ENCODE data around the gene SAP30BP. TPM values are rescaled to one million over a fixed set of nuclear protein-coding genes. Genes with fewer than 3 reads are reported as not detected.

The SAP30BP gene
- total and polyA plus RNA-seq, 2 of the 13 experiments (the other 11 are each of a cell fraction or from before 2014, with no cell fraction given), result 67.7 to 99.4 TPM

DNA sequence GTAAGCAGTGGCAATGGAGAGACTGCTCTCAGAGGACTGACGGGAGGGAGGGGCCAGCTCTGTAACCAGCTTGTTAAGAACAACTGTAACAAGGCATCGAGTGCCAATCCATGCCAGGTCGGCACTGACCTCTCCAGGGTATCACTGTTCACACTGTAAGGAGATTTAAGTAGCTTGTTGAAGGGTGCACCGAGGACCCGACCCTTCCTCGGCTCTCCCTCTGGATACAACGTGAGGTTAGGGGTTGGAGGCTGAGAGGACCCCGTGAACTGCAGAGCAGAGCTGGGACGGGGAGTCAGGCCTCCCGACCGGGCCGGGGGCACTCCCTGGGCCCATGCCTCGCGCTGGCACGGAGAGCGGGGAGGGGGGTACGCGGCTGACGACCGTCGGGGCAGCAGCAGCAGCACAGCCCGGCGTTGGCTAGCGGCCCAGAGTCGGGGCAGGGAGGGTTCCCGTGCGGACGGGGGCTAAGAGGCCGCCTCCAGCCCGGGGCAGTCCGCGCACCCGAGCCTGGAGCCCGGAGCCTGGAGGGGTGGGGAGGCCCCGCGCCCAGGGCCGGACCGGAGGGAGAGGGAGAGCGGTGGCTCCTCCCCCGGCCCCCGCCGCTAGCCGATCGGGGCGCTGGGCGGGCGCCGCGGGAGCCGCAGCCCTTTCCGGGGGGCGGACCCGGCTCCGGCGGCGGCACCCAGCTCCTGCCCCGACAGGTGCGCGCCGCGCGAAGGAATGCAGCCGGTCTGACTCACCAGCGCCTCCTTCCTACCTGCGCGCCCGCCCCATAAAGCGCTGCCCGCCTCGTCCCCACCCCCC is 53.7 kb downstream of the SAP30BP start, which contains the start of gene ITGB4 (continued):
- TF ChIP-seq, protein P1, sequence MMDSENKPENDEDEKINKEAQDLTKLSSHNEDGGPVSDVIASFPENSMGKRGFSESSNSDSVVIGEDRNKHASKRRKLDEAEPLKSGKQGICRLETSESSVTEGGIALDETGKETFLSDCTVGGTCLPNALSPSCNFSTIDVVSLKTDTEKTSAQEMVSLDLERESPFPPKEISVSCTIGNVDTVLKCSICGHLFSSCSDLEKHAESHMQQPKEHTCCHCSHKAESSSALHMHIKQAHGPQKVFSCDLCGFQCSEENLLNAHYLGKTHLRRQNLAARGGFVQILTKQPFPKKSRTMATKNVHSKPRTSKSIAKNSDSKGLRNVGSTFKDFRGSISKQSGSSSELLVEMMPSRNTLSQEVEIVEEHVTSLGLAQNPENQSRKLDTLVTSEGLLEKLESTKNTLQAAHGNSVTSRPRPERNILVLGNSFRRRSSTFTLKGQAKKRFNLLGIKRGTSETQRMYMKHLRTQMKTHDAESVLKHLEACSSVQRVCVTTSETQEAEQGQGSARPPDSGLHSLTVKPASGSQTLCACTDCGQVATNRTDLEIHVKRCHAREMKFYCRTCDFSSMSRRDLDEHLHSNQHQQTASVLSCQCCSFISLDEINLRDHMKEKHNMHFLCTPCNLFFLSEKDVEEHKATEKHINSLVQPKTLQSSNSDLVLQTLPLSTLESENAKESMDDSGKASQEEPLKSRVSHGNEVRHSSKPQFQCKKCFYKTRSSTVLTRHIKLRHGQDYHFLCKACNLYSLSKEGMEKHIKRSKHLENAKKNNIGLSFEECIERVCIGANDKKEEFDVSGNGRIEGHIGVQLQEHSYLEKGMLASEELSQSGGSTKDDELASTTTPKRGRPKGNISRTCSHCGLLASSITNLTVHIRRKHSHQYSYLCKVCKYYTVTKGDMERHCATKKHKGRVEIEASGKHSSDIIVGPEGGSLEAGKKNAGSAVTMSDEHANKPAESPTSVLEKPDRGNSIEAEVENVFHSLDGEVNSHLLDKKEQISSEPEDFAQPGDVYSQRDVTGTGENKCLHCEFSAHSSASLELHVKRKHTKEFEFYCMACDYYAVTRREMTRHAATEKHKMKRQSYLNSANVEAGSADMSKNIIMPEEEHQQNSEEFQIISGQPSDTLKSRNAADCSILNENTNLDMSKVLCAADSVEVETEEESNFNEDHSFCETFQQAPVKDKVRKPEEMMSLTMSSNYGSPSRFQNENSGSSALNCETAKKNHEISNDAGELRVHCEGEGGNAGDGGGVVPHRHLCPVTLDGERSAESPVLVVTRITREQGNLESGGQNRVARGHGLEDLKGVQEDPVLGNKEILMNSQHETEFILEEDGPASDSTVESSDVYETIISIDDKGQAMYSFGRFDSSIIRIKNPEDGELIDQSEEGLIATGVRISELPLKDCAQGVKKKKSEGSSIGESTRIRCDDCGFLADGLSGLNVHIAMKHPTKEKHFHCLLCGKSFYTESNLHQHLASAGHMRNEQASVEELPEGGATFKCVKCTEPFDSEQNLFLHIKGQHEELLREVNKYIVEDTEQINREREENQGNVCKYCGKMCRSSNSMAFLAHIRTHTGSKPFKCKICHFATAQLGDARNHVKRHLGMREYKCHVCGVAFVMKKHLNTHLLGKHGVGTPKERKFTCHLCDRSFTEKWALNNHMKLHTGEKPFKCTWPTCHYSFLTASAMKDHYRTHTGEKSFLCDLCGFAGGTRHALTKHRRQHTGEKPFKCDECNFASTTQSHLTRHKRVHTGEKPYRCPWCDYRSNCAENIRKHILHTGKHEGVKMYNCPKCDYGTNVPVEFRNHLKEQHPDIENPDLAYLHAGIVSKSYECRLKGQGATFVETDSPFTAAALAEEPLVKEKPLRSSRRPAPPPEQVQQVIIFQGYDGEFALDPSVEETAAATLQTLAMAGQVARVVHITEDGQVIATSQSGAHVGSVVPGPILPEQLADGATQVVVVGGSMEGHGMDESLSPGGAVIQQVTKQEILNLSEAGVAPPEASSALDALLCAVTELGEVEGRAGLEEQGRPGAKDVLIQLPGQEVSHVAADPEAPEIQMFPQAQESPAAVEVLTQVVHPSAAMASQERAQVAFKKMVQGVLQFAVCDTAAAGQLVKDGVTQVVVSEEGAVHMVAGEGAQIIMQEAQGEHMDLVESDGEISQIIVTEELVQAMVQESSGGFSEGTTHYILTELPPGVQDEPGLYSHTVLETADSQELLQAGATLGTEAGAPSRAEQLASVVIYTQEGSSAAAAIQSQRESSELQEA (CRISPR knock-in tag; IDR thresholded peaks at IDR 0.05; ENCODE audit: not compliant biosample characterization), result no peak
- TF ChIP-seq MIXL1 (CRISPR knock-in tag; IDR thresholded peaks at IDR 0.05) (no peak), SAP130 (CRISPR knock-in tag; IDR thresholded peaks at IDR 0.05; ENCODE audit: low read depth) (peak; percentile 47; the same call in 1 of the 2 replicates), ZFP36 (IDR thresholded peaks at IDR 0.05; ENCODE audit: borderline replicate concordance, low read depth, low read length, partially characterized antibody) (no peak), ZNF720 (CRISPR knock-in tag; IDR thresholded peaks at IDR 0.05) (no peak), PAX8 (CRISPR knock-in tag; IDR thresholded peaks at IDR 0.05; ENCODE audit: borderline replicate concordance) (no peak)
- TF ChIP-seq, protein P2, sequence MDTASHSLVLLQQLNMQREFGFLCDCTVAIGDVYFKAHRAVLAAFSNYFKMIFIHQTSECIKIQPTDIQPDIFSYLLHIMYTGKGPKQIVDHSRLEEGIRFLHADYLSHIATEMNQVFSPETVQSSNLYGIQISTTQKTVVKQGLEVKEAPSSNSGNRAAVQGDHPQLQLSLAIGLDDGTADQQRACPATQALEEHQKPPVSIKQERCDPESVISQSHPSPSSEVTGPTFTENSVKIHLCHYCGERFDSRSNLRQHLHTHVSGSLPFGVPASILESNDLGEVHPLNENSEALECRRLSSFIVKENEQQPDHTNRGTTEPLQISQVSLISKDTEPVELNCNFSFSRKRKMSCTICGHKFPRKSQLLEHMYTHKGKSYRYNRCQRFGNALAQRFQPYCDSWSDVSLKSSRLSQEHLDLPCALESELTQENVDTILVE (CRISPR knock-in tag; IDR thresholded peaks at IDR 0.05), result no peak
- TF ChIP-seq, protein P3, sequence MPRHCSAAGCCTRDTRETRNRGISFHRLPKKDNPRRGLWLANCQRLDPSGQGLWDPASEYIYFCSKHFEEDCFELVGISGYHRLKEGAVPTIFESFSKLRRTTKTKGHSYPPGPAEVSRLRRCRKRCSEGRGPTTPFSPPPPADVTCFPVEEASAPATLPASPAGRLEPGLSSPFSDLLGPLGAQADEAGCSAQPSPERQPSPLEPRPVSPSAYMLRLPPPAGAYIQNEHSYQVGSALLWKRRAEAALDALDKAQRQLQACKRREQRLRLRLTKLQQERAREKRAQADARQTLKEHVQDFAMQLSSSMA (CRISPR knock-in tag; IDR thresholded peaks at IDR 0.05), result no peak
- TF ChIP-seq, protein P4, sequence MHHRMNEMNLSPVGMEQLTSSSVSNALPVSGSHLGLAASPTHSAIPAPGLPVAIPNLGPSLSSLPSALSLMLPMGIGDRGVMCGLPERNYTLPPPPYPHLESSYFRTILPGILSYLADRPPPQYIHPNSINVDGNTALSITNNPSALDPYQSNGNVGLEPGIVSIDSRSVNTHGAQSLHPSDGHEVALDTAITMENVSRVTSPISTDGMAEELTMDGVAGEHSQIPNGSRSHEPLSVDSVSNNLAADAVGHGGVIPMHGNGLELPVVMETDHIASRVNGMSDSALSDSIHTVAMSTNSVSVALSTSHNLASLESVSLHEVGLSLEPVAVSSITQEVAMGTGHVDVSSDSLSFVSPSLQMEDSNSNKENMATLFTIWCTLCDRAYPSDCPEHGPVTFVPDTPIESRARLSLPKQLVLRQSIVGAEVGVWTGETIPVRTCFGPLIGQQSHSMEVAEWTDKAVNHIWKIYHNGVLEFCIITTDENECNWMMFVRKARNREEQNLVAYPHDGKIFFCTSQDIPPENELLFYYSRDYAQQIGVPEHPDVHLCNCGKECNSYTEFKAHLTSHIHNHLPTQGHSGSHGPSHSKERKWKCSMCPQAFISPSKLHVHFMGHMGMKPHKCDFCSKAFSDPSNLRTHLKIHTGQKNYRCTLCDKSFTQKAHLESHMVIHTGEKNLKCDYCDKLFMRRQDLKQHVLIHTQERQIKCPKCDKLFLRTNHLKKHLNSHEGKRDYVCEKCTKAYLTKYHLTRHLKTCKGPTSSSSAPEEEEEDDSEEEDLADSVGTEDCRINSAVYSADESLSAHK (CRISPR knock-in tag; IDR thresholded peaks at IDR 0.05; ENCODE audit: borderline replicate concordance), result no peak
- TF ChIP-seq, protein P5, sequence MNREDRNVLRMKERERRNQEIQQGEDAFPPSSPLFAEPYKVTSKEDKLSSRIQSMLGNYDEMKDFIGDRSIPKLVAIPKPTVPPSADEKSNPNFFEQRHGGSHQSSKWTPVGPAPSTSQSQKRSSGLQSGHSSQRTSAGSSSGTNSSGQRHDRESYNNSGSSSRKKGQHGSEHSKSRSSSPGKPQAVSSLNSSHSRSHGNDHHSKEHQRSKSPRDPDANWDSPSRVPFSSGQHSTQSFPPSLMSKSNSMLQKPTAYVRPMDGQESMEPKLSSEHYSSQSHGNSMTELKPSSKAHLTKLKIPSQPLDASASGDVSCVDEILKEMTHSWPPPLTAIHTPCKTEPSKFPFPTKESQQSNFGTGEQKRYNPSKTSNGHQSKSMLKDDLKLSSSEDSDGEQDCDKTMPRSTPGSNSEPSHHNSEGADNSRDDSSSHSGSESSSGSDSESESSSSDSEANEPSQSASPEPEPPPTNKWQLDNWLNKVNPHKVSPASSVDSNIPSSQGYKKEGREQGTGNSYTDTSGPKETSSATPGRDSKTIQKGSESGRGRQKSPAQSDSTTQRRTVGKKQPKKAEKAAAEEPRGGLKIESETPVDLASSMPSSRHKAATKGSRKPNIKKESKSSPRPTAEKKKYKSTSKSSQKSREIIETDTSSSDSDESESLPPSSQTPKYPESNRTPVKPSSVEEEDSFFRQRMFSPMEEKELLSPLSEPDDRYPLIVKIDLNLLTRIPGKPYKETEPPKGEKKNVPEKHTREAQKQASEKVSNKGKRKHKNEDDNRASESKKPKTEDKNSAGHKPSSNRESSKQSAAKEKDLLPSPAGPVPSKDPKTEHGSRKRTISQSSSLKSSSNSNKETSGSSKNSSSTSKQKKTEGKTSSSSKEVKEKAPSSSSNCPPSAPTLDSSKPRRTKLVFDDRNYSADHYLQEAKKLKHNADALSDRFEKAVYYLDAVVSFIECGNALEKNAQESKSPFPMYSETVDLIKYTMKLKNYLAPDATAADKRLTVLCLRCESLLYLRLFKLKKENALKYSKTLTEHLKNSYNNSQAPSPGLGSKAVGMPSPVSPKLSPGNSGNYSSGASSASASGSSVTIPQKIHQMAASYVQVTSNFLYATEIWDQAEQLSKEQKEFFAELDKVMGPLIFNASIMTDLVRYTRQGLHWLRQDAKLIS (CRISPR knock-in tag; IDR thresholded peaks at IDR 0.05), result no peak
